Kidney (tissue), 14 donors: ENCODE results near the gene TTC7B. TPM values are rescaled to one million over a fixed set of nuclear protein-coding genes. Genes with fewer than 3 reads are reported as not detected.

Experiments used
- DNase-seq, 5 donors: peaks; one replicate each; pipeline ENCODE4 v3.0.0-alpha.2; 2013 to 2020
- FAIRE-seq: peaks from 2 replicates; lab custom pipeline; 2012; peaks lifted over from hg19 to GRCh38; lab: Jason Lieb, UNC
- H3K27ac ChIP-seq, 2 donors: one replicate each; pipeline ENCODE4 v1.7.0; 2013; ENCODE audit warnings: low read depth in 2 of 2, low read length in 2 of 2, inconsistent platforms in 1 of 2
- H3K27me3 ChIP-seq: one replicate; pipeline ENCODE4 v1.7.1; 2013; ENCODE audit warnings: low read length, inconsistent platforms; ENCODE audit not compliant: control insufficient read depth, insufficient read depth
- H3K36me3 ChIP-seq, 3 donors: one replicate each; pipeline versions ENCODE4 v1.7.0 to v1.7.1; 2013; ENCODE audit warnings: low read length in 3 of 3, control low read depth in 1 of 3, inconsistent platforms in 1 of 3; ENCODE audit not compliant: insufficient read depth in 3 of 3, control insufficient read depth in 2 of 3
- H3K4me1 ChIP-seq, 3 donors: one replicate each; pipeline versions ENCODE4 v1.7.0 to v1.7.1; 2013; ENCODE audit warnings: low read length in 3 of 3, inconsistent platforms in 1 of 3, low read depth in 1 of 3; ENCODE audit not compliant: control insufficient read depth in 2 of 3, insufficient read depth in 2 of 3
- H3K4me3 ChIP-seq, 3 donors: one replicate each; pipeline versions ENCODE4 v1.7.0 to v1.8.1; 2013; ENCODE audit warnings: low read length in 3 of 3, control low read depth in 1 of 3, inconsistent platforms in 1 of 3
- H3K9ac ChIP-seq, 3 donors: one replicate each; pipeline versions ENCODE4 v1.7.0 to v1.7.1; 2013; ENCODE audit warnings: low read length in 3 of 3, control low read depth in 1 of 3, inconsistent platforms in 1 of 3
- H3K9me3 ChIP-seq, 3 donors: one replicate each; pipeline versions ENCODE4 v1.7.0 to v1.7.1; 2013; ENCODE audit warnings: low read length in 3 of 3, control low read depth in 1 of 3, inconsistent platforms in 1 of 3; ENCODE audit not compliant: control insufficient read depth in 2 of 3, insufficient read depth in 1 of 3
- intact Hi-C: fragments of 100-400 bp; cut with DNase I; formaldehyde crosslinking; loops from one replicate; pipeline ENCODE4 v1.11.1; 2022
- polyA plus RNA-seq: library from polyadenylated mRNA; stranded (reverse); fragments of 350-450 nt; fragmentation: Illumina TruSeq; extraction: RNeasy Lipid Tissue Mini Kit (QIAGEN cat#74804); gene quantifications from one replicate; pipeline ENCODE4 v1.2.3, GENCODE V29; 2014; ENCODE audit warnings: low read depth, low replicate concordance; ENCODE audit not compliant: insufficient read depth
- total RNA-seq: library from RNA; stranded (reverse); fragmentation: NEBNext Ultra II Directional; extraction: Animal tissue kit (Norgen Biotek cat#: 25700); gene quantifications from one replicate; pipeline ENCODE4 v1.2.1, GENCODE V29; 2021
- TF ChIP-seq, protein P1 (sequence below): IDR thresholded peaks from 3 replicates; pipeline ENCODE4 v1.5.1; 2012; ENCODE audit warnings: mild to moderate bottlenecking, moderate library complexity, borderline replicate concordance; ENCODE audit not compliant: insufficient read depth; ENCODE audit errors: extremely low read depth
- donor health status: control.
- donor health status: control.
- donor health status: control.
- donor health status: control.
- donor health status: control.
- donor health status: DM: yes; HTN: yes; CAD: no.
- donor health status: Normal renal cell carcinoma (clear cell type).

TTC7B gene
- total and polyA plus RNA-seq, 2 donors from 2014 or later = 23.4 to 48.3 TPM

DNA sequence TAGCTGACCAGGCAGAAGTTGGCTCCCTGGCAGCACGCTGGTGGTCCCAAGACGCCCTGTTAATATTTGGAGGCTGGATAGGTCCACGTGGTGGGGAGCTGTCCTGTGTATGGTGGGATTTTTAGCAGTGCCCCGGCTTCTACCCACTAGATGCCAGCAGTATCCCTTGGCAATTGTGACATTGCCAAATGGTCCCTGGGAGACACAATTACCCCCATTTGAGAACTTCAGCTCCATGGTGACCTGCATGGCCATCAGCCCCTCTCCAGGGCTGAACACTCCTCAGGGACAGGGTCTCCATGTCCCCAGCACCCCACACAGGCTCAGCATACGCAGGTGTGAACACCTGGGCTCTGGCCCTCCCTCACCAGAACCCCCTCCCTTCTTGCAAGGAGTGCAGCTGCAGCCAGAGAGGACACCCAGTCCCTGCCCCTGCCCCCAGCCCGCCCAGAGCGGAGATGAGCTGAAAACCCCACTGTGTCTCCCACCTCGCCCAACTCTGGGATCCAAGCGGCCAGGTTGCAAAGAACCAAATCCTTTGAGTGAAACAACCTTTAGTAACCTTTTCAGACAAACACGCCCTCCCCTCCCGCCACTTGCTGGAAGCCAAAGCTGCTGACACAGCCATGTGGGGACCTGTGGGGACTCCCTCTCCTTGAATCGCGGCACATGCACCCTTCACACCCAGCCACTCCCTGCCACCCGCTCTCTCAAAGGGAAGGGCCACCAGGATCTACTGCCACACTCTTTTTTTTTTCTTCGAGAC is 299.0 kb downstream of the TTC7B start:
- Histone ChIP-seq H3K9me3 (no peaks in the 10 kb centered on the region), H3K9ac (no peak overlapping the region), H3K4me3 (no peak overlapping the region), H3K27me3 (no peaks in the 10 kb centered on the region), H3K27ac (no peak overlapping the region), H3K4me1 (peaks cover 0 to 22% (median 21%) of the 10 kb centered on the region in 3 donors), H3K36me3 (no peaks in the 10 kb centered on the region)
- no peak for DNase-seq
- intact Hi-C loops = no loop called here
- TF ChIP-seq, protein P1, sequence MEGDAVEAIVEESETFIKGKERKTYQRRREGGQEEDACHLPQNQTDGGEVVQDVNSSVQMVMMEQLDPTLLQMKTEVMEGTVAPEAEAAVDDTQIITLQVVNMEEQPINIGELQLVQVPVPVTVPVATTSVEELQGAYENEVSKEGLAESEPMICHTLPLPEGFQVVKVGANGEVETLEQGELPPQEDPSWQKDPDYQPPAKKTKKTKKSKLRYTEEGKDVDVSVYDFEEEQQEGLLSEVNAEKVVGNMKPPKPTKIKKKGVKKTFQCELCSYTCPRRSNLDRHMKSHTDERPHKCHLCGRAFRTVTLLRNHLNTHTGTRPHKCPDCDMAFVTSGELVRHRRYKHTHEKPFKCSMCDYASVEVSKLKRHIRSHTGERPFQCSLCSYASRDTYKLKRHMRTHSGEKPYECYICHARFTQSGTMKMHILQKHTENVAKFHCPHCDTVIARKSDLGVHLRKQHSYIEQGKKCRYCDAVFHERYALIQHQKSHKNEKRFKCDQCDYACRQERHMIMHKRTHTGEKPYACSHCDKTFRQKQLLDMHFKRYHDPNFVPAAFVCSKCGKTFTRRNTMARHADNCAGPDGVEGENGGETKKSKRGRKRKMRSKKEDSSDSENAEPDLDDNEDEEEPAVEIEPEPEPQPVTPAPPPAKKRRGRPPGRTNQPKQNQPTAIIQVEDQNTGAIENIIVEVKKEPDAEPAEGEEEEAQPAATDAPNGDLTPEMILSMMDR = no peak
- FAIRE-seq = no peak

DNA sequence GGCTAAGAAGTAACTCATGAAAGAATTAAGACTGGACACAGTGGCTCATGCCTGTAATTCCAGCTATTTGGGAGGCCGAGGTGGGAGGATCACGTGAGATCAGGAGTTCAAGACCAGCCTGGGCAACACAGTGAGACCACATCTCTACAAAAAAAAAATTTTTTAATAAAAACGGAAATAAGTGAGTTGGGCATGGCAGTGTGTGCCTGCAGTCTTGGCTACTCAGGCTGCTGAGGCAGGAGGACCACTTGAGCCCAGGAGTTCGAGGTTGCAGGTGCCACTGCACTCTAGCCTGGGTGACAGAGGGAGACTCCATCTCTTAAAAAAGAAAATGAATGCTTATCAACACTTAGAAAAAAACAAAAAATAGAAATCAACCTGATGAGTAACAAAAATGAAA is 301.7 kb downstream of the TTC7B start:
- DNase-seq = no peak
- TF ChIP-seq, protein P1 = no peak
- intact Hi-C loops = no loop called here
- Histone ChIP-seq H3K27me3 (no peaks in the 10 kb centered on the region), H3K9ac (no peak overlapping the region), H3K36me3 (no peaks in the 10 kb centered on the region), H3K4me1 (peaks cover 0 to 27% (median 20%) of the 10 kb centered on the region in 3 donors), H3K9me3 (no peaks in the 10 kb centered on the region), H3K4me3 (no peak overlapping the region), H3K27ac (no peak overlapping the region)
- no peak for FAIRE-seq

DNA sequence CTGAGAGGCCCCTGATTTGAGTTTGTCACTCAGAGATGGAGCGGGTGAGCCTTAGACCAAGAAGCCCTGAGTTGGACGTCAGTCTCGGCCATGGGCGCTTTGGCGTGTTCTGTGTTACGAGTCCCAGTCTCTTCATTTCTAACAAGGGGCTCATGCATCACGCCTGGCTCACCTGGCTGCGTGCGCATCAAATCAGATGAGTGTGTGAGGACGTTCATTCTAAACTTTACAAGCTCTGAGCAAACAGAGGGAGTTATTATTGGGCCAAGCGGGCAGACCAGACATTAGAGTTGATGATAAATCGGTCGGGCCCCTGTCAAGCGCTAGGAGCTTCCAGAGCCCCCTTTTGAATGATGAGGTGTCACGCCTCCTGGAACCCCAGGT is 302.2 kb downstream of the TTC7B start:
- FAIRE-seq (no peak), DNase-seq (no peak)
- Histone ChIP-seq H3K9me3 (no peaks in the 10 kb centered on the region), H3K4me3 (no peak overlapping the region), H3K27me3 (no peaks in the 10 kb centered on the region), H3K27ac (no peak overlapping the region), H3K9ac (no peak overlapping the region), H3K4me1 (peaks cover 0 to 27% (median 20%) of the 10 kb centered on the region in 3 donors), H3K36me3 (no peaks in the 10 kb centered on the region)
- intact Hi-C loops = no loop called here
- TF ChIP-seq, protein P1 = no peak
